OCI-LY3 (cell line): ENCODE results near the gene INSIG1.

ENCODE experiments used
- H2AFZ ChIP-seq: fragments of 200-600, 300-600 bp; shearing (Covaris generic); 2 replicates; pipeline ENCODE4 v1.6.0; 2014; ENCODE audit warnings: antibody characterized with exemption, low read depth, low read length
- H3K27ac ChIP-seq: fragments of 200-600, 300-600 bp; sonication (generic); 2 replicates; pipeline ENCODE4 v1.5.1; 2014; ENCODE audit warnings: mild to moderate bottlenecking, low read length, moderate library complexity, mixed read lengths
- H3K27me3 ChIP-seq: fragments of 200-600, 300-600 bp; sonication (generic); 2 replicates; pipeline ENCODE4 v1.6.1; 2014; ENCODE audit warnings: low read depth, low read length, mixed read lengths
- H3K36me3 ChIP-seq: fragments of 200-600, 300-600 bp; sonication (generic); replicated peaks from 2 replicates; pipeline ENCODE3; 2014; ENCODE audit warnings: low read depth, low read length, mixed read lengths
- H3K4me1 ChIP-seq: fragments of 300-600, 200-600 bp; sonication (generic); 2 replicates; pipeline ENCODE4 v1.6.1; 2014; ENCODE audit warnings: low read length, mixed read lengths
- H3K4me2 ChIP-seq: fragments of 200-600, 300-600 bp; sonication (generic); 2 replicates; pipeline ENCODE4 v1.6.1; 2014; ENCODE audit warnings: low read length, mixed read lengths
- H3K4me3 ChIP-seq: fragments of 300-600, 200-600 bp; sonication (generic); 2 replicates; pipeline ENCODE4 v1.5.1; 2014; ENCODE audit warnings: antibody characterized with exemption, mild to moderate bottlenecking, low read length, moderate library complexity
- H3K79me2 ChIP-seq: fragments of 300-600, 200-600 bp; shearing (Covaris generic); 2 replicates; pipeline ENCODE4 v1.6.1; 2014; ENCODE audit warnings: mild to moderate bottlenecking, low read length, mixed read lengths
- H3K9ac ChIP-seq: fragments of 300-600, 200-600 bp; shearing (Covaris generic); 2 replicates; pipeline ENCODE4 v1.6.0; 2014; ENCODE audit warnings: mild to moderate bottlenecking, low read length, moderate library complexity
- H3K9me3 ChIP-seq: fragments of 200-600, 300-600 bp; shearing (Covaris generic); 2 replicates; pipeline ENCODE4 v1.6.1; 2014; ENCODE audit warnings: low read length, mixed read lengths; ENCODE audit not compliant: insufficient read depth
- H4K20me1 ChIP-seq: fragments of 200-600, 300-600 bp; sonication (generic); 2 replicates; pipeline ENCODE4 v1.6.1; 2016; ENCODE audit warnings: low read length, mixed read lengths; ENCODE audit not compliant: insufficient read depth
- EZH2phosphoT487 ChIP-seq: fragments of 200-600 bp; shearing (Covaris generic); IDR thresholded peaks from 2 replicates; pipeline ENCODE4 v1.6.1; 2018; ENCODE audit warnings: antibody characterized with exemption, mixed run types, low read depth
- TF ChIP-seq, protein P1 (sequence below): fragments of 200-600, 300-600 bp; sonication (generic); IDR thresholded peaks from 2 replicates; pipeline ENCODE4 v1.5.1; 2014; ENCODE audit warnings: antibody characterized with exemption, low read length, low read depth

The INSIG1 gene

GRCh38 chr7:155352076-155352752 lies 54.5 kb downstream of the INSIG1 start:
- Histone ChIP-seq H4K20me1 (no peaks in the 10 kb centered on the region), H3K79me2 (peaks cover 60% of the 10 kb centered on the region), H3K9me3 (no peaks in the 10 kb centered on the region), H3K27me3 (no peaks in the 10 kb centered on the region), H2AFZ (no peak overlapping the region), H3K4me2 (no peak overlapping the region), H3K4me3 (no peak overlapping the region), H3K36me3 (peaks cover 43% of the 10 kb centered on the region), H3K4me1 (peaks cover 33% of the 10 kb centered on the region), H3K27ac (no peak overlapping the region), H3K9ac (no peak overlapping the region)
- TF ChIP-seq, protein P1, sequence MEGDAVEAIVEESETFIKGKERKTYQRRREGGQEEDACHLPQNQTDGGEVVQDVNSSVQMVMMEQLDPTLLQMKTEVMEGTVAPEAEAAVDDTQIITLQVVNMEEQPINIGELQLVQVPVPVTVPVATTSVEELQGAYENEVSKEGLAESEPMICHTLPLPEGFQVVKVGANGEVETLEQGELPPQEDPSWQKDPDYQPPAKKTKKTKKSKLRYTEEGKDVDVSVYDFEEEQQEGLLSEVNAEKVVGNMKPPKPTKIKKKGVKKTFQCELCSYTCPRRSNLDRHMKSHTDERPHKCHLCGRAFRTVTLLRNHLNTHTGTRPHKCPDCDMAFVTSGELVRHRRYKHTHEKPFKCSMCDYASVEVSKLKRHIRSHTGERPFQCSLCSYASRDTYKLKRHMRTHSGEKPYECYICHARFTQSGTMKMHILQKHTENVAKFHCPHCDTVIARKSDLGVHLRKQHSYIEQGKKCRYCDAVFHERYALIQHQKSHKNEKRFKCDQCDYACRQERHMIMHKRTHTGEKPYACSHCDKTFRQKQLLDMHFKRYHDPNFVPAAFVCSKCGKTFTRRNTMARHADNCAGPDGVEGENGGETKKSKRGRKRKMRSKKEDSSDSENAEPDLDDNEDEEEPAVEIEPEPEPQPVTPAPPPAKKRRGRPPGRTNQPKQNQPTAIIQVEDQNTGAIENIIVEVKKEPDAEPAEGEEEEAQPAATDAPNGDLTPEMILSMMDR: no peak
- TF ChIP-seq EZH2phosphoT487: no peak

- Histone ChIP-seq H4K20me1 (no peaks in the 10 kb centered on the region), H3K79me2 (peaks cover 60% of the 10 kb centered on the region), H3K4me2 (no peak overlapping the region), H3K9ac (no peak overlapping the region), H3K9me3 (no peaks in the 10 kb centered on the region), H3K27me3 (no peaks in the 10 kb centered on the region), H3K4me1 (peaks cover 38% of the 10 kb centered on the region), H3K27ac (no peak overlapping the region), H3K36me3 (peaks cover 43% of the 10 kb centered on the region), H2AFZ (no peak overlapping the region), H3K4me3 (no peak overlapping the region)
- TF ChIP-seq, protein P1: no peak
Measured at GRCh38 chr7:155352753-155353115, 55.1 kb downstream of the INSIG1 start.

- peaks cover 45% of the 10 kb centered on the region for H3K4me1 ChIP-seq
- no peaks in the 10 kb centered on the region for H3K9me3 ChIP-seq
- H3K9ac ChIP-seq: peak overlapping the region; percentile 28; the same call in 1 of the 2 replicates
- no peak overlapping the region for H2AFZ ChIP-seq
- peak overlapping the region; percentile 99 for H3K4me2 ChIP-seq
- peaks cover 43% of the 10 kb centered on the region for H3K36me3 ChIP-seq
- peak overlapping the region; percentile 29; the same call in 1 of the 2 replicates for H3K27ac ChIP-seq
- no peaks in the 10 kb centered on the region for H4K20me1 ChIP-seq
- TF ChIP-seq EZH2phosphoT487: no peak
- TF ChIP-seq, protein P1: no peak
- H3K27me3 ChIP-seq: no peaks in the 10 kb centered on the region
- H3K79me2 ChIP-seq: peaks cover 60% of the 10 kb centered on the region
- peak overlapping the region; percentile 79 for H3K4me3 ChIP-seq
Measured at GRCh38 chr7:155353256-155353897, 55.7 kb downstream of the INSIG1 start.

DNA sequence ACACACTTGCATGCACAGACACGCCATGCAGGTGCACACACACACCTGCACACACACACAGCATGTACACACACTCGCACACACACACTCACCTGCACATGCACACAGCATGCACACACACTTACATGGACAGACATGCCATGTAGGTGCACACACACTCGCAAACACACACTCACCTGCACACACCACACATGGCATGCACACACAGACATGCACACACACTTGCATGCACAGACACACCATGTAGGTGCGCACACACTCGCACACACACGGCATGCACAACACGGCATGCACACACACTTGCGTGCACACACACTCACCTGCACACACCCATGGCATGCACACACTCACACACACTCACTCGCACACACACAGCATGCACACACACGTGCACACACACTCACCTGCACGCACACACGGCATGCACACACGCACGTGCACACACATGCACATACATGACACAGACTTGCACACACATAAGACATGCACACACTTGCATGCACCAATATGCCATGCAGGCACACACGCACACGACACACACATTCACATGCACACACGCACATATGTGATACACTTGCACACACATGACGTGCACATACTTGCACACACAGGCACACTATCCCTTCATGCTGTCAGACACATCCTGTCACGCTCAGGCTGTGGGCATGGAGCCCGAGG lies 56.8 kb downstream of the INSIG1 start:
- H3K9me3 ChIP-seq: no peaks in the 10 kb centered on the region
- H2AFZ ChIP-seq: no peak overlapping the region
- H4K20me1 ChIP-seq: no peaks in the 10 kb centered on the region
- H3K79me2 ChIP-seq: peaks cover 60% of the 10 kb centered on the region
- H3K4me2 ChIP-seq: peak overlapping the region; percentile 99
- peak overlapping the region; percentile 79 for H3K4me3 ChIP-seq
- H3K9ac ChIP-seq: peak overlapping the region; percentile 85
- H3K27me3 ChIP-seq: no peaks in the 10 kb centered on the region
- peaks cover 56% of the 10 kb centered on the region for H3K4me1 ChIP-seq
- H3K27ac ChIP-seq: peak overlapping the region; percentile 98; the same call in 1 of the 2 replicates
- TF ChIP-seq, protein P1: no peak
- TF ChIP-seq EZH2phosphoT487: no peak
- H3K36me3 ChIP-seq: peaks cover 43% of the 10 kb centered on the region
